Measurements from ENCODE around the gene SGPP2.

DNA sequence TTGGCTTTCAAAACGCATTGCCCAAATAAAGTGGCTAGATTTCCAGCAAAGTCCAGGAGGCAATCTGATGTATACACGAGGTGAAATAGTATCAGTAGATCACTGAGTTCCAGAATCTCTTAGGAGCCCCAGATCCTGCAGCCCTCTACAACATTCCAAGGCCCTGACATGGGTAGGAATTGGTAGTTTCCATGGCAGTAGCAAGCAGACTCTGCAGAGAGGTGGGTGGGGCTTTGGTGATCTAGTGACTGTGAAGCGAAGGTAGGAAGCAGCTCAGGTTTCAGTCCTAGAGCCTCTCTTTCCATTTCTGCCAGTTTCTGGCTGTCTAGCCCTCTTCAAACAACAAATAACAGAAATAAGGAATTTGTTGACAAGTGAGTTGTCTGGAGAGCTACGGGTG is 13.8 kb upstream of the SGPP2 start:
- TF ChIP-seq, protein P1, sequence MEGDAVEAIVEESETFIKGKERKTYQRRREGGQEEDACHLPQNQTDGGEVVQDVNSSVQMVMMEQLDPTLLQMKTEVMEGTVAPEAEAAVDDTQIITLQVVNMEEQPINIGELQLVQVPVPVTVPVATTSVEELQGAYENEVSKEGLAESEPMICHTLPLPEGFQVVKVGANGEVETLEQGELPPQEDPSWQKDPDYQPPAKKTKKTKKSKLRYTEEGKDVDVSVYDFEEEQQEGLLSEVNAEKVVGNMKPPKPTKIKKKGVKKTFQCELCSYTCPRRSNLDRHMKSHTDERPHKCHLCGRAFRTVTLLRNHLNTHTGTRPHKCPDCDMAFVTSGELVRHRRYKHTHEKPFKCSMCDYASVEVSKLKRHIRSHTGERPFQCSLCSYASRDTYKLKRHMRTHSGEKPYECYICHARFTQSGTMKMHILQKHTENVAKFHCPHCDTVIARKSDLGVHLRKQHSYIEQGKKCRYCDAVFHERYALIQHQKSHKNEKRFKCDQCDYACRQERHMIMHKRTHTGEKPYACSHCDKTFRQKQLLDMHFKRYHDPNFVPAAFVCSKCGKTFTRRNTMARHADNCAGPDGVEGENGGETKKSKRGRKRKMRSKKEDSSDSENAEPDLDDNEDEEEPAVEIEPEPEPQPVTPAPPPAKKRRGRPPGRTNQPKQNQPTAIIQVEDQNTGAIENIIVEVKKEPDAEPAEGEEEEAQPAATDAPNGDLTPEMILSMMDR (IDR thresholded peaks at IDR 0.05; ENCODE audit: low read length): no peak
- TF ChIP-seq EZH2 (optimal IDR thresholded peaks at IDR 0.05; ENCODE audit: low read depth, low read length): no peak
